GM18499 (cell line): ENCODE data around the gene PDE6D.
"Not testable (repeated sequence)": the region's sequence is repeated elsewhere in the genome, so short reads cannot be mapped to it uniquely, and the experiment has no call there.

Source experiments
- ATAC-seq: cut with Tn5 transposase; IDR thresholded peaks from one replicate; pipeline ENCODE4 v1.9.1; 2021; ENCODE audit warnings: moderate number of reproducible peaks; ENCODE audit not compliant: insufficient read depth, unreplicated experiment

Gene PDE6D

DNA sequence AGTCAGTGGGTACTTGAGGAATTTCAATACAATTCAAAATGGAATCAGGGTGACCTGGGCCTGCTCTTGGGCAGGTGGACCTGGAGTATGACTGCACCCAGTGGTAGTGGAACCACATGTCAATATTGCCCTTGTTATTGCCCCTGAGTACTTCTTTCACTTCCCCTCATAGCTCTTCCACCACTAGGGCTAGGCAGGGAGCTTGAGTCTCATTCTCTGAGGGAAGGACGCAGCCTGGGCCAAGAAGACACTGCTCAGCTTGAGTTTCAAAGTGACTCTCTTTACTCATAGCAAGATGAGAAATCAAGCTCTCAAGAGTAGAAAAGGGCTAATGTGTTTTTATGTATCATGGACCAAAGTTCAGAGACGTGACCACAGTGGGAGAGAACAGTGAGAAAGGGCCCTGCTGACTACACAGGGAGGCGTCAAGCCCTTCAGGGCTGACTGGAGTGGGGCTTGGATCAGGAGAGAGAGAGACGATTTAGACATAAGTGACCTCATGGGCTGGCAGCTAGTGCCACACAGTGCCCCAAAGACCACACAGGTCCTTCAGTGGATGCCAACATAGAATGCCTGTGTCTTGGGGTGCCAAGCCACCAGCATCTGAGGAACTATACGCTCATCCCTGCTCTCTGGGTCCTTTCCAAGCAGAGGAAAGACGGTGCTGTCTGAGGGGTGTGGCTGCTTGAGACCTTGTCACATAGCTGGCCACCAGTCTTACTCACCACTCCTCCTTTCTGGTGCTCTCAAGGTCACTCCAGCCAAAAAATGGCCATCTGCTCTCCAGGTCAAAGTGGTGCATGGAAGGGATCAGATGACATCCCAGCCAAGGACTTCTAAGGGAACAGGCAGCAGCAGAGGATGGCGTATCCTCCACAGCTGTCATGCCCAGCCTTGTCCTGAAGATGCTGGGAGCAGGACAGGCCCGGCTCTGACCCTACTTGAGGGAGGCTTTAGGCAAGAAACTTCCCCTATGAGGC lies 59.8 kb downstream of the PDE6D start:
- ATAC-seq: peak; percentile 37

DNA sequence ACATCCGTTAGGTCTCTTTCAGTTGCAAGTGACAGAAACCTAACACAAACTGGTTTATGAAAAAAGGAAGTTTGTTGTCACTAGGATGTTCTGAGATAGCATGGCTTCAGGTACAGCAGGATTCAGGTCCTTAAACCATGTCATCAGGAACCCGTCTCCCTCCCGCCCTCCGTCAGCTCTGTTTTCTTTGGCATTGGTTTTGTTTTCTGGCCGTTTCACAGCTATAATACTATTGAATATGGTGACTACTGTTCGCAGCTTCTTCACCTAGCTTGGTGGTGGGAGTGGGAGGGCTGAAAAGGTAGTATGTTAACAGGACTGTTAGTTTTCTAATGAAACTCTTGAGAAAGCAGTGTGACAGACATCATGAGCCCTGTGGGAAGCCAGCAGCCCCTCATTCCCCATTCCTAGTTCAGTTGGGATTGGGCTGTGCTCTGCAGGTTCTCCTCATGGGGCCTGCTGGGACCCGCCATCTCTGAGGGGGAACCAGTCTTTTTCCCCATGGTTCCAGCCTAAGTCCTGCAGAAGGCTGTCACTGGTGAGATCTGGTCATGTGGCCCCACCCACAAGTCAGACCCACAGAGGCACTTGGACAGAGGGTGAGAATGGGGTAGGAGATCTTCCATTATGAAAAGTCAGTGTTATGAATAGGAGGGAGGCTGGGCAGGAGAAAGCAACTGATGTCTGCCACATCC lies 60.6 kb downstream of the PDE6D start:
- no peak for ATAC-seq

DNA sequence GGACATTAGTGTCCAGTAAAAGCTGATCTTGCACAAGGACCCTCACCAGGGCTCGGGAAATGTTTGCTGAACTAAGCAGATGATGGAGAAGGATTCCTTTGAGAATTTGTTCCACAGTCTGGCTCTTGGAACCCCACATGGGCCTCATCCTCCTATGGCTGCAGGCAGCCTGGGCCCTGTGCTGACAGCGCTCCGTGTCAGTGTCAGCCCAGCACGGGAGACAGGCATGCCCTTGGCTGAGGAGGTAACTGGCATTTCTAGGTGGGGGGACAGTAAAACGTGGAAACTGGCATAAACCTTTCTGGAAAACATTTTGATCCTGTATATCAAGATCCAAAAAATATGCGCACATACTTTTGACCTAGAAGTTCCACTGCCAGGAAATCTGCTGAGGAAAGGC lies 62.3 kb downstream of the PDE6D start:
- ATAC-seq: no peak

DNA sequence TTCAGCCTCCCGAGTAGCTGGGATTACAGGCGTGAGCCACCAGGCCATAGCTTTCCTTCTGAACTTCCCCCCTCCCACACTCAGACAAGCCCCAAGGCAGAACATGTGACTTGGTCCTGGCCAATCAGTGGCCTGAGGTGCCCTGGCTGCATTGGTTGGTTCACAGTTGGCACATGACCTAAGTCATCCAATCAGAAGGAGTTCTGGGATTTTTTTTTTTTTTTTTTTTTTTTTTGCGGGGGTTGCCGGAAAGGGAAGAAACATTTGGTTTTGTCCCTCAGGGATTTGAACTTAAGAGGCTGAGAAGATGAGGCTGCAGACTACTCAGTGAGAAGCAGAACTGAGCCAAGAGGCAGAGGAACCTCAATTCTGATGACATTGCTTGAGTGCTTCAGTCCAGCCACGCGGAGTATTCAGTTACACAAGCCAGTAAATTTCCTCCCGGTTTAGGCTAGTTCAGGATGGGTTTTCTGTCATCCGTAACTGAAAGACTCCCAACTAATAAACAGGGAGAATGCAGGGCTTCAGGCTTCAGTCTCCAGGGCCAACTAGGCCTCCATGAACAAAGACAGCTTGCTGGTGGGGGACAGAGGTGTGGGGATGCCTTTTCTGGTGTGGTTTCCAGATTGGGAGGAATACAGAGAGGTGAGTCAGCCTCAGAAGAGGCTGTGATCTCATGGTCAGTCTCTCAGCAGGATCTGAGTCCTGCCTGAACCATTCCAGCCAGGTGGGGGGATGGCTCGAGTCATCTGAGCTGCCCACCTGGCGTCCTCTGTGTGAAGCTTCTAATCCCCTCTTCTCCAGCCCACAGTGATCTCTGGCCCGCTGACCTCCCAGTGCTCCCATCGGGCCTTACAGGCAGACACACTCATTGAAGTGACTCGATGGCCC lies 63.6 kb downstream of the PDE6D start:
- ATAC-seq: no peak

DNA sequence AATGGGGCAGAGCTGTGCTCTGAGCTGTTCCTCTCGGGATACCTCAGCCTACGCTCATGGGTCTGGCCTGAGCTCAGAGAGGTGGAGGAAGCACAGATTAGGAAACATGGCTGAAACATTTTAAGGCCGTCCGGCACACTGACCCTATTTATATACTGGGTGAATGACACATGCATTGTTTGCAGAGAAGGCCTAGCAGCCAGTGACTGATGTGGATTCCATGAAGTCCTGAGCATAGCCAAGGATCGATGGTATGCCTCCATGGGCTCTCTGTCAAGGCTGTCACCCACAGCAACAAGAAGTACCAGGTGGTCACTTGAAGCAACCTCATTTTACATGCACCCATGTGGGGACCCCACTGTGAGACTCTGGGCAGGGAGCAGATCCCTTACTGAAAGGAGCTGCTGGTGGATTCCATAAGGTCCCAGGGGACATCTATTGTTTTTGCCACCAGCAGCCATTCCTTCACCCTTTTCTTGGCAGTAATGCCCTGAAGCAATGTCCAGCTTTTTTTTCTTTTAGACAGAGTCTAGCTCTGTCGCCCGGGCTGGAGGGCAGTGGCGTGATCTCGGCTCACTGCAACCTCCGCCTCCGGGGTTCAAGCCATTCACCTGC lies 64.3 kb downstream of the PDE6D start:
- ATAC-seq: no peak

DNA sequence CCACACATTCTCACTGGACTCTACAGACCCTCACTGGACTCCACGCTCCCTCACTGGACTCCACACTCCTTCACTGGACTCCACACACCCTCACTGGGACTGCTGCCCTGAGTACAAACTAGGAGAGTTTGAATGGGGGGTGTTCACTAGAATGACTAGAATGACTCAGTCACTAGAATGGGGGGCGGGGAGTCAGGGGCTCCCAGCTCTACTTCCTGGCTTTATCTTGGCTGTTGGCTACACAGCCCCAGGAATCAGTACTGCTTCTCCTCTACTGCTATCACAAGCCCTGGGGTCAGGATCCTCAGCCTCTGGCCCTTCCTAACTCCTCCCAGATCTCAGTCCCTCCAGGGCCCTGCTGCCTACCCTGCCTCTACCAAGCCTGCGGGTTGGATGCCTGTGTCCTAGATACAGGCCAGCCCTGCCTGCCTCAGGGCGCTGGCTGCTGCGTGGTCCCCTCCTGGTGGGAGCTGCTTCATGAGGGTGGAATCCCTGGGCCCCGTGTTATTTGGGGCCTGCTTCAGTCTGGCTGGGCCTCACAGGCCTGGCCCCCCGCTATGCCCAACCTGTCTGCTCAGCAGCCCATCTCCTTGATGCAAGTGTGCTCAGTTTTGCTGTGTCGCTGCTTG lies 65.0 kb downstream of the PDE6D start:
- ATAC-seq: no peak

DNA sequence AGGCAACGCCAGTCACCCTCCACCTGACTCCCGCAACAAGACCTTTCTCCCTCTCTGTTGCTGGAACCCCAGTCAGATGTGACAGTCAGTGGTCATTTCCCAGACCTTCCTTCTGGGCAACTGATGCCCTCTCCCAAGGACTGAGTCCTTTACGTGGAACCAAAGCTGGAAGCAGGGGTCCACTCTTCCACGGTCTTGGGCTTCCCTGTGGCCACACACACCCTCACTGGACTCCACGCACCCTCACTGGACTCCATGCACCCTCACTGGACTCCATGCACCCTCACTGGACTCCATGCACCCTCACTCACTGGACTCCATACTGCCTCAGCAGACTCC lies 65.6 kb downstream of the PDE6D start:
- no peak for ATAC-seq

DNA sequence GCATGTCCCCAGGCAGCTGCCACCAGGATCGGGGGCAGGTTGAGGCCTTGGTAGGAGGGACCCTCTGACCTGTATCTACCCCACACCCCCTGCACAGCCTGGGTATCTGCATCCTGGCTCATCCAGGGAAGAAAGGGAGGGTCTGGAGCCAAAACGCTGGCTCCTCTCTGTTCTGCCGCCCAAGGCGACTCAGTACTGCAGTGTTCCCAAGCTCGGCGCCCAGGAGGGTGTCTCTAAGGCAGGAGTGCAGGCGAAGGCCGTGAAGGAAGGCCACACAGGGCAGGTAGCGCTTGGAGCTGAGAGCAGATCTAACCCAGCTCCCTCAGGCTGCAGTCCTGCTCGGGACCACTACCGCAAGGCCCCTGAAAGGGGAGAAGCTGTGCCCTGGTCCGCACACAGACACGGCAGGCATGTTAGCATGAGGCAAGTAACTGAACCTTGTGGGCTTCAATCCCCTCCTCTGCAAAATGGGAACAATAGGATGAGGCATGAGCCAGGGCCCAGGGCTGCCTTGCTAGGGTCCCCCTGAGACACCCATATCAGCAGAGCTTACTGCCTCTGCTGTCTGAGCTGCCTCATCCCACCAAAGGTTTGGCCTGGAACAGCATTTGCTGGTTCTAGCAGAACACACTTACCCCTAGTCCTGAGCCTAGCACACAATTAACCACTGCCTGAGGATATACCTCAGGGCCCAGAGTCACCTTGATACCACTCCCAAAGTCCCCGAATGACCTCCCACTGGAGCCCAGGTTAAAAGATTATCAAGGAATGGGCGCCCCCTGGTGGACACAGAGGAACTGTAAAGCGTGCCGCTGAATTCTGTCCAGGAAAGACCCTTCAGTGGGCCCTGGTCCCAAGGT lies 66.2 kb downstream of the PDE6D start:
- no peak for ATAC-seq

DNA sequence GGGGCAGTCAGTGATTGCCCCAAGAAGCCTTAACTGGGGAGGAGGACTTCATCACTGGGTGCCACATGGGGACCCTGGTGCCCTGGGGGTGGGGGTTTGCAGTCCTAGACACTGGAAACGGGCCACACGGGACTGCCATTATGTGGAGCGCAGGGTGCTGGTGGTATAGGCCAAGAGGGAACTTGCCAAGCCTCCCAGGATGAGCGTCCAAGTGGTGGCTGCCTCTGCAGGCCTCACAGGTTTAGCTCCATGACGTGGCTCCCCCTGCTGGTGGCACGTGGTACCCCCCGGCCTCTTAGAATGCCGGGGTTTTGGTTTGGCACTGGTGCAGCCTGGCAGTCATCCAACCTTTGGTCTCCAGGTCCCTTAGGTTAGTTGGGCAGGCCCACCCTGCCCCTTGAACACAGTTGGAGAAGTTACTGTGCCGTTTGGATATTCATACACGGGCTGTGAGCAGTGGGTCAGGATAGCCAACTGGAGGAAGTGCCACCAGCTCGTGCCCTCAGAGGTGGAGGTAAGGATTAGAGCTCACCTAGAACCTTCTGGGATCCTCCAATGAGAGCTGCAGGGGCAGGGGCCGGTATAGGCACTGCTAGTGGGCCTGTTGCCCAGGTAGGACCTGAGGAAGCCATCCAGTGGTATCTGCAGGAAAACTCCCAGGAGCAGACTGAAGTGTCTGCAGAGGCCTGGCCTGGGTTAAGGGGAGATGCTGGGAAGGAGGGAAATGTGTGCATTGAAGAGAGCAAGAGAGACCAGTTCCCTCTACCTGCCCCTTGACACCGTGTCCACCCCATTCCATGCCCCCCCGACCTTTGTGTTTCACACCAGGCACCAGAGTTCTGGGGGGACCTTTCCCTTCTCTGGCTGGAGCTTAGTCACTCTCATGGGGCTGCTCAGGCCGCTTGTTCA lies 67.1 kb downstream of the PDE6D start:
- ATAC-seq: no peak

DNA sequence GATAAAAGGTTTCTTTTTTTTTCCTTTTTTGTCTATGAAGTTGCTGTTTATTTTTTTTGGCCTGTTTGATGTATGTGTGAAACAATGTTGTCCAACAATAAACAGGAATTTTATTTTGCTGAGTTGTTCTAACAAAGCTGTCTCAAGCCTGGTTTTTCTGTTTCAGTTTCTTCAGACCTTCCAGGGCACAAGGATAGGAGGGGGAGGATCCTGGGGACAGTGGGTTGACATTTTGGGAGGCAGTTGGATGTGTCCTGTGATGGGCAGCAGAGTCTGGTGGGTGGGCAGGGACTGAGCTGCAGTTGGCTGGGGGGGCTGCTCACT lies 67.7 kb downstream of the PDE6D start:
- ATAC-seq: not testable (repeated sequence)

DNA sequence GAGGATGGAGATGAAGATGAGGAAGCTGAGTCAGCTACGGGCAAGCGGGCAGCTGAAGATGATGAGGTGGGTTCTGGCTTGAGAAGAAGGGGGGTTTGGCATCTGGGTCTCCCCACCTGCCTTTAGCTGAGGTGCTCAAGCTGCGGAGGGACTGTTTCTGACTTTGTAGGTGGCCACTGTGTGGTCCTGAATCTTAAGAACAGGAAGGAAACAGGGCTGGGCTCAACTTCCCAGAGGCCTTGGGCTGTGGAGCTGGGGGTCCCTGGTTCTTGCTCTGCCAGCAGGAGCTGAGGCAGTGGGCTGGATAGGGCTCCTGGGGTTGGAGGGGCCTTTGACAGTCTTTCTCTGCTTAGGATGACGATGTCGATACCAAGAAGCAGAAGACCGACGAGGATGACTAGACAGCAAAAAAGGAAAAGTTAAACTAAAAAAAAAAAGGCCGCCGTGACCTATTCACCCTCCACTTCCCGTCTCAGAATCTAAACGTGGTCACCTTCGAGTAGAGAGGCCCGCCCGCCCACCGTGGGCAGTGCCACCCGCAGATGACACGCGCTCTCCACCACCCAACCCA lies 68.5 kb downstream of the PDE6D start:
- ATAC-seq: not testable (repeated sequence)

DNA sequence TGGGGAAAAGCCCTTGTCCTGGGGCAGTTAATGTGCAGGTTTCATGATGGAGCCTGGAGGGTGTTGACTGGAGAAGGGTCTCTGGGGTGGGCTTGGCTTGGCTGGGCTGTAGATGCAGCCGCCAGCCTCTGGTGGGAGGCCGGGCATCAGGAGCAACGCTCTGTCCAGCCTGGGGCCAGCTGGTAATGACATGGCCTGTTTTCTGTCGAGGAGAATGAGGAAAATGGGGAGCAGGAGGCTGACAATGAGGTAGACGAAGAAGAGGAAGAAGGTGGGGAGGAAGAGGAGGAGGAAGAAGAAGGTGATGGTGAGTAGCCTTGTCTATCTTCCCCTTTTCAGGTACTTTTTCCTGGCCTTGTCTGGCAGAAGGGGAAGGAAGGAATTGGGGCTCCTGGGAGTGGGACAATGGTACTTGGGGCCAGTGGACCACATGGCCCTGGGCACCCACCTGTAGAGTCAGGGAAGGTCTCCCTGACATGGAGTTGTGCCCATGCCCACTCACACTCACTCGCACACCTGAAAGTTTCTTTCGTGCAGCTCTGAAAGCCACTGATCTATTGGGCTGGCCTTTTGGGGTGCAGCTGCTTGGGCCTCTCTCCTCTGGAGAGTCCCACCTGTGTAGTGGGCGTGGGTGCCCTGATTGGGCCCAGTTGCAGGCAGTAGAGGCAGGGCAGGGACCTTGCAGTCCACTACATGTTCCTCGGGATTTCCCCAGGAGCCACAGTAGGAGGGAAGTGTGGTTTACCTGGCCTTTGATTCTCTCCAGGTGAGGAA lies 69.2 kb downstream of the PDE6D start:
- ATAC-seq: no peak

DNA sequence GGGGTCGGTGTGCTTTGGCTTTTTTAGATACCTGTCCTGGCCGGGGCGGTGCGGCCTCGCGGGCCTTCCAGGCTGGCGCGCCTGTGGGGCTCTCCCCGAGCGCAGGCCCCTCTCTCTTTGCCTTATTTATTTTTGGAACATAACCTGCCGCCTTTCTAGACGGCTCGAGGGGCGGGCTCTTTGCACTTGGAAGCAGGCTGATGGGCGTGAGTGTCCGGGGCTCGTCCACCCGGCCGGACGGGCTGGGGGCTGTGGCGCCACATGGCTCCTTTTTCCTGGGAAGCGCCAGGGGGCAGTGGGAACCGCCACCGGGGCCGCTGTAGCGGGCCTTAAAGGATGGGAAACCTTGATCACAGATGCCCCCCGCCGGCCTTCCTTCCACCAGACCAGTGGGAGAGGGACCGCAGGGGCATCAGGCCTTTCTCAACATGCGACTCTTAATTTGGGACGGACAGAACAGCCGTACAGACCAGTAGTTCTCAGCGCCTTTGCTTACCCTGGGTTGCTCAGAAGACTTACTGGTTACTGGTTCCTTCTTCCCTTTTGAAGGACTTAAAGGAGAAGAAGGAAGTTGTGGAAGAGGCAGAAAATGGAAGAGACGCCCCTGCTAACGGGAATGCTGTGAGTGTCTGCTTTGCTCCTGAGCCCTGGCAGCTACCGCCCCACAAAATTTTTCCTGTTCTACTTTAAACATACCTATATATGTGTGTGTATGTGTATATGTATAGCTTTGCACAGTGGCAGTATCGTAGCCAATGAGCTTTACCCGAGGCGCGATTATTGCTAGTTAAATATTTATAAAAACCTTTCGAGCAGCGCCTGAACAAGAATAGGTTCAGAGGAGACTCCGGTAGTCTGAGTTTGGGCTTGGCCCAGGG lies 70.0 kb downstream of the PDE6D start:
- no peak for ATAC-seq

DNA sequence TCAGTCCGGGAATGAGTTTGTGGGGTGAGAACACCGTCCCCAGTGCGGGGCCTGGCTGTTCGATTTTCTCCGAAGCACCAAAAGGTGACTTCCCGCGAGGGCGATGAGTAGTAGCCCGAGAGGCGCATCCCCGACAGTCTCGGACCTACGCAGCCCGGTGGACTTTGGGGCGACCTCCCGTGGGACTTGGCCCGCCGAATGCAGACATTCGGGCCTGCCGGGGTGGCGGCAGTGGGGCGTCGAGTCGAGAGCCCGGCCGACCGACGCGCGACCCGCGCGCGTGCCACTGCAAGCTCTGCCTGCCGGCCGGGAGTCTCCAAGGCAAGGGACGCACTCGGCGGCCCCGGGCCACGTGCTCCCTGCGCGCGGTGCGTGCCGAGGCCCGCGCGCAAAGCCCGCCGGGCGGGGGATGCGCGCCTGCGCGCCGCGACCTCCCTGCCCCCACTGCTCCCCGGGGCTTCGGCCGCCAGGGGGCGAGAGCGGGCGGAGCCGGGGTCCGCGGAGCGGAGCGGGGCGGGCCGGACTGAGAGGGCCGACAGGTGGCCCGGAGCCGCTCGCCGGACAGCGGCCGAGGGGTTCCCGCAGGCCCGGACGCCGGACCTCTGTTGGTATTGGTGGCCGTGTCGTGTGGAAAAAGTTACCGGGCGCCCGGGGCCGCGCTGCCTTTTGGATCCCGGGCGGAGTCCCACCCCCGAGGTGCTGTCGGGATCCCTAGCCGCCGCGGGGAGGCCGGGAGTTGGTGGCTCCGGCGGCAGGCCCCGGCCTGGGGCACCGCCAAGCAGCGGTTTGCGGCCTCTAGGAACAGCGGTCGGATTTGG lies 70.9 kb downstream of the PDE6D start:
- ATAC-seq: no peak

DNA sequence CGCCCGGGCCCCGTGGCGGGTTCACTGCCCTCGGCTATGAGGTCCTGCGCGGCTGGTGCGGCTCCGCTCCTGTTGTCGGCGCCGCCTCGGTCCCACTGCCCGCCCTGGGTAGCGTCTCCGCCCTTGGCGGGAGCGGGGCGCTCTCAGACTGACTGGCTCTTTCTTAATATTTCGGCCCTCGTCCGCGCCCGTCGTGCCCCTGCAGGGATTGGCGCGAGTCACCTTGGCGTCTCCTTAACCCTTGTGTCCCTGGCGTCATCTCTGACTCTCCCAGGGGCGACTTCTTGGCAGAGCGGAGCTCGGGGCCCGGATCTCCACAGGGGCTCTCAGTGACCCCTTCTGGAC lies 71.5 kb downstream of the PDE6D start:
- ATAC-seq: no peak
